H9 (cell line): Measurements from ENCODE around the gene TBX15. TPM values are rescaled to one million over a fixed set of nuclear protein-coding genes. Genes with fewer than 3 reads are reported as not detected.

Experiments
- DNase-seq: peaks from one replicate; pipeline ENCODE4 v3.0.0-alpha.2; 2017
- H2AFZ ChIP-seq: one replicate; pipeline ENCODE4 v1.6.1; 2013; ENCODE audit warnings: mild to moderate bottlenecking, low read length, control low read depth, moderate library complexity
- H2AK5ac ChIP-seq: 2 replicates; pipeline ENCODE4 v1.6.1; 2013; ENCODE audit warnings: low read length, control low read depth, mixed read lengths; ENCODE audit not compliant: insufficient read length
- H2BK120ac ChIP-seq: one replicate; pipeline ENCODE4 v1.6.1; 2013; ENCODE audit warnings: low read depth, mild to moderate bottlenecking, low read length, control low read depth, inconsistent platforms; ENCODE audit not compliant: poor library complexity, severe bottlenecking
- H2BK12ac ChIP-seq: 2 replicates; pipeline ENCODE4 v1.6.1; 2013; ENCODE audit warnings: low read length, control low read depth, mixed read lengths, low read depth; ENCODE audit not compliant: insufficient read length
- H2BK15ac ChIP-seq: 2 replicates; pipeline ENCODE4 v1.6.1; 2013; ENCODE audit warnings: low read depth, low read length, control low read depth
- H2BK20ac ChIP-seq: one replicate; pipeline ENCODE4 v1.6.1; 2013; ENCODE audit warnings: low read depth, mild to moderate bottlenecking, low read length, control low read depth, inconsistent platforms; ENCODE audit not compliant: poor library complexity, severe bottlenecking
- H2BK5ac ChIP-seq: 2 replicates; pipeline ENCODE4 v1.6.1; 2013; ENCODE audit warnings: low read length, control low read depth, mixed read lengths; ENCODE audit not compliant: insufficient read length
- H3K14ac ChIP-seq: 2 replicates; pipeline ENCODE4 v1.6.1; 2013; ENCODE audit warnings: low read length, control low read depth; ENCODE audit not compliant: insufficient read depth
- H3K18ac ChIP-seq: 2 replicates; pipeline ENCODE4 v1.6.1; 2013; ENCODE audit warnings: low read depth, mild to moderate bottlenecking, mixed read lengths, low read length, control low read depth; ENCODE audit not compliant: insufficient read length
- H3K23ac ChIP-seq: 2 replicates; pipeline ENCODE4 v1.6.1; 2013; ENCODE audit warnings: low read length, control low read depth, mixed read lengths, low read depth; ENCODE audit not compliant: insufficient read length
- H3K23me2 ChIP-seq: 2 replicates; pipeline ENCODE4 v1.6.1; 2013; ENCODE audit warnings: low read depth, mild to moderate bottlenecking, mixed read lengths, low read length, control low read depth; ENCODE audit not compliant: insufficient read length, poor library complexity, severe bottlenecking
- H3K27ac ChIP-seq: 2 replicates; pipeline ENCODE4 v1.5.1; 2013; ENCODE audit warnings: low read length, control low read depth, mixed read lengths, low read depth; ENCODE audit not compliant: insufficient read length
- H3K27me3 ChIP-seq: 2 replicates; pipeline ENCODE4 v1.6.1; 2013; ENCODE audit warnings: low read length, control low read depth, inconsistent platforms; ENCODE audit not compliant: insufficient read depth
- H3K4ac ChIP-seq: 2 replicates; pipeline ENCODE4 v1.6.1; 2013; ENCODE audit warnings: low read depth, mild to moderate bottlenecking, control low read depth, inconsistent platforms, low read length, moderate library complexity
- H3K4me1 ChIP-seq: 2 replicates; pipeline ENCODE4 v1.6.1; 2013; ENCODE audit warnings: low read length, control low read depth, inconsistent platforms; ENCODE audit not compliant: insufficient read depth
- H3K4me2 ChIP-seq: 2 replicates; pipeline ENCODE4 v1.6.1; 2013; ENCODE audit warnings: low read length, control low read depth, mixed read lengths; ENCODE audit not compliant: insufficient read length, insufficient read depth
- H3K56ac ChIP-seq: 2 replicates; pipeline ENCODE4 v1.6.1; 2013; ENCODE audit warnings: low read depth, mild to moderate bottlenecking, mixed read lengths, low read length, control low read depth; ENCODE audit not compliant: insufficient read length
- H3K79me1 ChIP-seq: 2 replicates; pipeline ENCODE4 v1.6.1; 2013; ENCODE audit warnings: low read depth, mild to moderate bottlenecking, moderate library complexity, low read length, control low read depth, inconsistent platforms; ENCODE audit not compliant: insufficient read depth, poor library complexity, severe bottlenecking
- H3K79me2 ChIP-seq: 2 replicates; pipeline ENCODE4 v1.6.1; 2013; ENCODE audit warnings: low read length, control low read depth, inconsistent platforms; ENCODE audit not compliant: insufficient read depth
- H3K9ac ChIP-seq: 2 replicates; pipeline ENCODE4 v1.6.1; 2013; ENCODE audit warnings: low read length, control low read depth, mixed read lengths; ENCODE audit not compliant: insufficient read length; ENCODE audit errors: extremely low read depth
- H3K9me3 ChIP-seq: one replicate; pipeline ENCODE4 v1.6.1; 2013; ENCODE audit warnings: low read depth, low read length, inconsistent platforms; ENCODE audit not compliant: control insufficient read depth
- H3T11ph ChIP-seq: one replicate; pipeline ENCODE4 v1.6.1; 2013; ENCODE audit warnings: mild to moderate bottlenecking, low read length, control low read depth, inconsistent platforms
- H4K20me1 ChIP-seq: one replicate; pipeline ENCODE4 v1.6.1; 2013; ENCODE audit not compliant: control insufficient read depth, insufficient read length, insufficient read depth
- H4K5ac ChIP-seq: 2 replicates; pipeline ENCODE4 v1.6.1; 2013; ENCODE audit warnings: low read depth, mild to moderate bottlenecking, mixed read lengths, low read length, control low read depth; ENCODE audit not compliant: insufficient read length
- H4K8ac ChIP-seq: replicated peaks from 2 replicates; pipeline ENCODE4 v1.6.1; 2013; ENCODE audit warnings: low read length, control low read depth, mixed read lengths, low read depth; ENCODE audit not compliant: insufficient read length
- H4K91ac ChIP-seq: 2 replicates; pipeline ENCODE4 v1.6.1; 2013; ENCODE audit warnings: low read depth, mild to moderate bottlenecking, moderate library complexity, mixed read lengths, low read length, control low read depth; ENCODE audit not compliant: insufficient read length
- H3K27ac Mint-ChIP-seq, 3 experiments: 2 replicates in 2 of 3; 3 replicates in 1 of 3; pipeline ENCODE4 v1.8.0; 2020 to 2021; ENCODE audit warnings: mixed read lengths in 3 of 3, mild to moderate bottlenecking in 1 of 3, moderate library complexity in 1 of 3
- H3K27me3 Mint-ChIP-seq: 2 replicates; pipeline ENCODE4 v1.8.0; 2021; ENCODE audit warnings: low read depth, mild to moderate bottlenecking, moderate library complexity, mixed read lengths
- H3K36me3 Mint-ChIP-seq, 3 experiments: 2 replicates in 2 of 3; 3 replicates in 1 of 3; pipeline ENCODE4 v1.8.0; 2020 to 2021; ENCODE audit warnings: low read depth in 3 of 3, mixed read lengths in 3 of 3; ENCODE audit not compliant: insufficient read depth in 1 of 3
- H3K4me1 Mint-ChIP-seq, 2 experiments: 2 replicates each; pipeline ENCODE4 v1.8.0; 2020; ENCODE audit warnings: mixed read lengths in 2 of 2
- H3K4me3 Mint-ChIP-seq, 2 experiments: 2 replicates in 1 of 2; 3 replicates in 1 of 2; pipeline ENCODE4 v1.8.0; 2020 to 2021; ENCODE audit warnings: mild to moderate bottlenecking in 2 of 2, mixed read lengths in 2 of 2, moderate library complexity in 1 of 2
- H3K9me3 Mint-ChIP-seq, 2 experiments: 2 replicates in 1 of 2; 3 replicates in 1 of 2; pipeline ENCODE4 v1.8.0; 2020; ENCODE audit warnings: mild to moderate bottlenecking in 2 of 2, mixed read lengths in 2 of 2, moderate library complexity in 1 of 2
- CTCF ChIP-seq: fragments of 200-600 bp; sonication (generic); conservative IDR thresholded peaks from 3 replicates; pipeline ENCODE4 v1.8.0; 2021; ENCODE audit warnings: antibody characterized with exemption, mild to moderate bottlenecking
- total RNA-seq: library from RNA; stranded (reverse); gene quantifications from 2 replicates; pipeline ENCODE4 v1.2.1, GENCODE V29; 2021

The TBX15 gene
- total RNA-seq, 1 experiment from 2014 or later, result 0.07 TPM

GRCh38 chr1:118900643-118901440 is 87.3 kb downstream of the TBX15 start:
- H3K27me3 Mint-ChIP-seq, result no peaks in the 10 kb centered on the region; the same call in none of the 2 replicates
- H2BK12ac ChIP-seq, result no peak overlapping the region
- H4K91ac ChIP-seq, result no peak overlapping the region
- no peaks in the 10 kb centered on the region for H3K4me1 Mint-ChIP-seq
- H3K79me1 ChIP-seq, result no peaks in the 10 kb centered on the region
- no peak overlapping the region for H3K14ac ChIP-seq
- H3K27me3 ChIP-seq, result no peaks in the 10 kb centered on the region
- H3K4me1 ChIP-seq, result no peaks in the 10 kb centered on the region
- H3K4me2 ChIP-seq, result no peak overlapping the region
- H2BK15ac ChIP-seq, result no peak overlapping the region
- H3K4ac ChIP-seq, result no peak overlapping the region
- H3K79me2 ChIP-seq, result no peaks in the 10 kb centered on the region
- no peak overlapping the region for H2BK120ac ChIP-seq
- H2AK5ac ChIP-seq, result no peak overlapping the region
- no peak overlapping the region for H3K23ac ChIP-seq
- TF ChIP-seq CTCF, result no peak
- DNase-seq, result no peak
- H3K4me3 Mint-ChIP-seq, result no peak overlapping the region
- H3K18ac ChIP-seq, result no peak overlapping the region
- no peaks in the 10 kb centered on the region for H3K9me3 ChIP-seq
- H4K5ac ChIP-seq, result no peak overlapping the region
- H3K56ac ChIP-seq, result no peak overlapping the region
- no peak overlapping the region for H4K8ac ChIP-seq
- no peaks in the 10 kb centered on the region for H3K23me2 ChIP-seq
- H4K20me1 ChIP-seq, result no peaks in the 10 kb centered on the region
- no peaks in the 10 kb centered on the region; a peak in 1 of 5 replicates for H3K9me3 Mint-ChIP-seq
- no peak overlapping the region for H2BK5ac ChIP-seq
- no peak overlapping the region for H3T11ph ChIP-seq
- H2AFZ ChIP-seq, result no peak overlapping the region
- no peak overlapping the region for H3K27ac ChIP-seq
- no peak overlapping the region for H2BK20ac ChIP-seq
- H3K9ac ChIP-seq, result no peak overlapping the region
- no peaks in the 10 kb centered on the region for H3K36me3 Mint-ChIP-seq
- no peak overlapping the region for H3K27ac Mint-ChIP-seq
